HEK293 (cell line): ENCODE measurements around the gene METTL16.

ENCODE experiments used
- CTCF ChIA-PET: fragments of 350-600 bp; formaldehyde crosslinking; extraction: SDS; loops from one replicate; lab custom pipeline; 2021; ENCODE audit warnings: antibody characterized with exemption; lab: Yijun Ruan, JAX
- POLR2A ChIA-PET: fragments of 300-600 bp; formaldehyde crosslinking; extraction: SDS; loops from one replicate; lab custom pipeline; 2020; ENCODE audit warnings: antibody characterized with exemption, inconsistent platforms; lab: Yijun Ruan, JAX
- H3K27ac ChIP-seq: fragments of 200-500 bp; sonication (Bioruptor generic); 2 replicates; pipeline ENCODE4 v1.5.1; 2014; ENCODE audit warnings: low read depth, low read length, control low read depth, inconsistent platforms; ENCODE audit errors: extremely low read depth
- H3K36me3 ChIP-seq, 2 experiments: fragments of 200-500 bp in 1 of 2; sonication (Bioruptor generic) in 1 of 2; 1 replicate in 1 of 2; 2 replicates in 1 of 2; pipeline ENCODE4 v1.5.1; 2014 to 2017; ENCODE audit warnings: inconsistent platforms in 2 of 2, low read length in 2 of 2; ENCODE audit not compliant: control insufficient read depth in 2 of 2, insufficient read depth in 1 of 2
- H3K4me1 ChIP-seq: fragments of 200-500 bp; sonication (Bioruptor generic); 2 replicates; pipeline ENCODE4 v1.5.1; 2014; ENCODE audit warnings: mild to moderate bottlenecking, low read length, inconsistent platforms; ENCODE audit not compliant: control insufficient read depth, insufficient read depth
- H3K4me3 ChIP-seq: 2 replicates; pipeline ENCODE4 v1.5.1; 2011; ENCODE audit warnings: low read depth, mild to moderate bottlenecking, control low read depth, low read length, moderate library complexity
- H3K9me3 ChIP-seq: fragments of 200-500 bp; sonication (Bioruptor generic); 2 replicates; pipeline ENCODE4 v1.5.1; 2014; ENCODE audit warnings: low read depth, low read length, inconsistent platforms; ENCODE audit not compliant: control insufficient read depth, insufficient read depth
- EGR2 ChIP-seq: fragments of 450-650 bp; formaldehyde crosslinking; IDR thresholded peaks from 2 replicates; pipeline ENCODE4 v1.5.1; 2016; ENCODE audit warnings: low read depth, missing biosample characterization, missing genetic modification characterization
- HOXD13 ChIP-seq: sonication (generic); formaldehyde crosslinking; IDR thresholded peaks from 2 replicates; pipeline ENCODE4 v1.8.0; 2022; ENCODE audit warnings: missing genetic modification reagents, borderline replicate concordance
- SETDB1 ChIP-seq: IDR thresholded peaks from one replicate; pipeline ENCODE4 v1.6.1; 2017; ENCODE audit warnings: mild to moderate bottlenecking, low read length, moderate library complexity, mixed read lengths; ENCODE audit not compliant: insufficient read length
- WT1 ChIP-seq: fragments of 450-650 bp; formaldehyde crosslinking; IDR thresholded peaks from 2 replicates; pipeline ENCODE4 v1.5.1; 2016; ENCODE audit warnings: missing biosample characterization, missing genetic modification characterization
- YY1 ChIP-seq: fragments of 450-650 bp; formaldehyde crosslinking; IDR thresholded peaks from 2 replicates; pipeline ENCODE4 v1.5.1; 2018; ENCODE audit warnings: missing biosample characterization, missing genetic modification characterization
- ZEB2 ChIP-seq: fragments of 450-650 bp; formaldehyde crosslinking; IDR thresholded peaks from 2 replicates; pipeline ENCODE4 v1.5.1; 2016; ENCODE audit warnings: missing biosample characterization, missing genetic modification characterization
- ZIC2 ChIP-seq: fragments of 450-650 bp; formaldehyde crosslinking; IDR thresholded peaks from 2 replicates; pipeline ENCODE4 v1.5.1; 2016; ENCODE audit warnings: missing biosample characterization, missing genetic modification characterization
- ZNF112 ChIP-seq: fragments of 450-650 bp; formaldehyde crosslinking; IDR thresholded peaks from 2 replicates; pipeline ENCODE4 v1.5.0; 2017; ENCODE audit warnings: missing biosample characterization, missing genetic modification characterization
- ZNF2 ChIP-seq: fragments of 450-650 bp; formaldehyde crosslinking; IDR thresholded peaks from 2 replicates; pipeline ENCODE4 v1.5.1; 2016; ENCODE audit warnings: missing biosample characterization, missing genetic modification characterization
- ZNF311 ChIP-seq: fragments of 450-650 bp; formaldehyde crosslinking; IDR thresholded peaks from 2 replicates; pipeline ENCODE4 v1.5.1; 2017; ENCODE audit warnings: missing biosample characterization, missing genetic modification characterization, borderline replicate concordance
- ZNF394 ChIP-seq: fragments of 450-650 bp; formaldehyde crosslinking; IDR thresholded peaks from 2 replicates; pipeline ENCODE4 v1.5.1; 2016; ENCODE audit warnings: missing biosample characterization, missing genetic modification characterization, mild to moderate bottlenecking, moderate library complexity, borderline replicate concordance
- ZNF416 ChIP-seq: fragments of 450-650 bp; formaldehyde crosslinking; IDR thresholded peaks from 2 replicates; pipeline ENCODE4 v1.5.1; 2016; ENCODE audit warnings: missing biosample characterization, missing genetic modification characterization
- ZNF529 ChIP-seq: fragments of 450-650 bp; formaldehyde crosslinking; IDR thresholded peaks from 2 replicates; pipeline ENCODE4 v1.5.1; 2017; ENCODE audit warnings: missing genetic modification characterization, missing biosample characterization; ENCODE audit not compliant: insufficient replicate concordance
- ZNF600 ChIP-seq: fragments of 450-650 bp; formaldehyde crosslinking; IDR thresholded peaks from 2 replicates; pipeline ENCODE4 v1.5.1; 2016; ENCODE audit warnings: missing biosample characterization, missing genetic modification characterization
- ZNF664 ChIP-seq: fragments of 450-650 bp; formaldehyde crosslinking; IDR thresholded peaks from 2 replicates; pipeline ENCODE4 v1.5.1; 2016; ENCODE audit warnings: missing biosample characterization, missing genetic modification characterization
- TF ChIP-seq, protein P1 (sequence below): fragments of 450-650 bp; formaldehyde crosslinking; IDR thresholded peaks from 2 replicates; pipeline ENCODE4 v1.5.1; 2016; ENCODE audit warnings: missing biosample characterization, missing genetic modification characterization, low read depth
- TF ChIP-seq, protein P2 (sequence below): fragments of 450-650 bp; formaldehyde crosslinking; IDR thresholded peaks from 2 replicates; pipeline ENCODE4 v1.5.1; 2016; ENCODE audit warnings: missing biosample characterization, missing genetic modification characterization
- TF ChIP-seq, protein P3 (sequence below): fragments of 450-650 bp; formaldehyde crosslinking; IDR thresholded peaks from 2 replicates; pipeline ENCODE4 v1.5.1; 2016; ENCODE audit warnings: missing biosample characterization, missing genetic modification characterization
- TF ChIP-seq, protein P4 (sequence below): fragments of 450-650 bp; formaldehyde crosslinking; conservative IDR thresholded peaks from 2 replicates; pipeline ENCODE4 v1.5.1; 2016; ENCODE audit warnings: low read depth, missing biosample characterization, missing genetic modification characterization

Gene METTL16

DNA sequence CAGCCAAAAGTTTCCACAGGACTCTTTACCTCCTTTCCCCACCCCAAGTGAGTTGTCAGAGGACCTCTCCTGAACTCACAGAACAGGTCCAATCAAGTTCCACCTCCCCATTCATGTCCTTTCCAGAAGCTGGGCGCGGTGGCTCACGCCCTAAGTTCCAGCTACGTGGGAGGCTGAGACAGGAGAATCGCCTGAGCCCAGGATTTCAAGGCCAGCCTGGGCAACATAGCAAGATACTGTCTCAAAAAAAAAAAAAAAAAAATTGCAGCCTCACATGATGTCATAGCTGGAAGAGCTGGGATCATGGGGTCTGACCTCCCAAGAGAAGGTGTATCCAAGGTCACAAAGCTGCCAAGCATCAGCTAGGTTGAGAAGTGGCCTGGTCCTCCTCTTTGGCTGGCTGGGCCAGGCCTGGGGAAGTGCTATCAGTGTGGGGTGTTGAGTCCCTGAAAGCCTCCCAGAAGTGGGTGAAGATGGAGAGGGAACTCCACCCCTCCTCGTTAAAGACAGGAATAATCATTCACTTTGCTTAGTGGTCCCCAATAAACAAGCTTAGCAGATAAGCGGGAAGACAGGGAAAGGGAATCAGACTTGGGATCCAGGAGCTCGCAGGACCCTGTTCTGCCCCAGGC lies 105.3 kb downstream of the METTL16 start:
- Histone ChIP-seq H3K36me3 (peaks cover 4 to 8% of the 10 kb centered on the region in 2 experiments; a peak in 2 of 3 replicates), H3K4me1 (0 out of 2 replicates have a peak, but pooled peaks cover 4% of the 10 kb centered on the region), H3K9me3 (no peaks in the 10 kb centered on the region), H3K4me3 (no peak overlapping the region), H3K27ac (no peak overlapping the region)
- CTCF ChIA-PET = interaction anchor here (0.5 to 11.4 kb wide), 6 partner anchors 11 to 248 kb away, joined by 3 to 116 read pairs (median 4); no protein-coding TSS in a partner anchor
- POLR2A ChIA-PET = interaction anchor here (0.7 to 1.7 kb wide), 3 partner anchors 14 to 371 kb away, joined by 3 to 7 read pairs (median 7); no protein-coding TSS in a partner anchor
- TF ChIP-seq EGR2 (tag by site-specific recombination) = no peak
- TF ChIP-seq, protein P1, sequence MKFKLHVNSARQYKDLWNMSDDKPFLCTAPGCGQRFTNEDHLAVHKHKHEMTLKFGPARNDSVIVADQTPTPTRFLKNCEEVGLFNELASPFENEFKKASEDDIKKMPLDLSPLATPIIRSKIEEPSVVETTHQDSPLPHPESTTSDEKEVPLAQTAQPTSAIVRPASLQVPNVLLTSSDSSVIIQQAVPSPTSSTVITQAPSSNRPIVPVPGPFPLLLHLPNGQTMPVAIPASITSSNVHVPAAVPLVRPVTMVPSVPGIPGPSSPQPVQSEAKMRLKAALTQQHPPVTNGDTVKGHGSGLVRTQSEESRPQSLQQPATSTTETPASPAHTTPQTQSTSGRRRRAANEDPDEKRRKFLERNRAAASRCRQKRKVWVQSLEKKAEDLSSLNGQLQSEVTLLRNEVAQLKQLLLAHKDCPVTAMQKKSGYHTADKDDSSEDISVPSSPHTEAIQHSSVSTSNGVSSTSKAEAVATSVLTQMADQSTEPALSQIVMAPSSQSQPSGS (tag by site-specific recombination) = peak; percentile 32; the same call in 1 of the 2 replicates
- no peak for TF ChIP-seq ZNF394
- TF ChIP-seq, protein P2, sequence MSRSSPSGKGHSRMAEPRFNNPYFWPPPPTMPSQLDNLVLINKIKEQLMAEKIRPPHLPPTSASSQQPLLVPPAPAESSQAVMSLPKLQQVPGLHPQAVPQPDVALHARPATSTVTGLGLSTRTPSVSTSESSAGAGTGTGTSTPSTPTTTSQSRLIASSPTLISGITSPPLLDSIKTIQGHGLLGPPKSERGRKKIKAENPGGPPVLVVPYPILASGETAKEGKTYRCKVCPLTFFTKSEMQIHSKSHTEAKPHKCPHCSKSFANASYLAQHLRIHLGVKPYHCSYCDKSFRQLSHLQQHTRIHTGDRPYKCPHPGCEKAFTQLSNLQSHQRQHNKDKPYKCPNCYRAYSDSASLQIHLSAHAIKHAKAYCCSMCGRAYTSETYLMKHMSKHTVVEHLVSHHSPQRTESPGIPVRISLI (tag by site-specific recombination) = 0 out of 2 replicates have a peak, but pooled peaks have one; percentile 47
- TF ChIP-seq ZNF112 = no peak

DNA sequence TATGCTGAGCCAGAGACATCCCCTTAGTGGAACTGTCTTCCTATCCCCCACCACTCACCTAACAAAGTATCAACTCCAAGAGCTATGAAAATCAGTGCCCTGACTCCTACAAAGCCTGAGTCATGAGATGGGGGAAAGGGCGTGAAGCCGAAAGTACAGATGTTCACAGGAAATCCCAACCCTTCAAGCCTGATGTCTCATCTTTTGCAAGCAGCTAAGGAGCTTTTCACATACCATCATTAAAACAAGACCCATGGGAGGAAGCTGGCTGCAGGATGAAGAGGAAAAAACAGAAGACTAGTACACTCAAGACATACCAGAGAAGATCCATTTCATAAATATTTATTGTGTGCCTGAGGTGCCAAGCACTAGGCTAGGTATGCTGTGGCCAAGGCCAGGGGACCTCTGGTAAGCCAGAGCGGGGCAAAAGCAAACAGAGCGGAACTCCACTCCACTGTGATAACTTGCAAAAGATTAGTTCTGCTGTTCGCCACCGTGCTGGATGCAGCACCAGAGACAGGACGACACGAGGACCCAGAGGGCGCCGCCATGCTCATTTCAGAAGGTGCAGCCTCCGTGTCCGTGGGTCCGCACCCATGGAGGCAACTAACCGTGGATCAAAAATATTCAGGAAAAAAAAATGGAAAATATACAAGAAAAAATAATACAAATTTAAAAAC lies 106.3 kb downstream of the METTL16 start:
- TF ChIP-seq ZNF416 (tag by site-specific recombination) = no peak
- no peak for TF ChIP-seq ZNF311 (tag by site-specific recombination)
- TF ChIP-seq ZNF2 (tag by site-specific recombination) = no peak
- no peak for TF ChIP-seq ZNF664 (tag by site-specific recombination)
- no peak for TF ChIP-seq WT1
- TF ChIP-seq, protein P3, sequence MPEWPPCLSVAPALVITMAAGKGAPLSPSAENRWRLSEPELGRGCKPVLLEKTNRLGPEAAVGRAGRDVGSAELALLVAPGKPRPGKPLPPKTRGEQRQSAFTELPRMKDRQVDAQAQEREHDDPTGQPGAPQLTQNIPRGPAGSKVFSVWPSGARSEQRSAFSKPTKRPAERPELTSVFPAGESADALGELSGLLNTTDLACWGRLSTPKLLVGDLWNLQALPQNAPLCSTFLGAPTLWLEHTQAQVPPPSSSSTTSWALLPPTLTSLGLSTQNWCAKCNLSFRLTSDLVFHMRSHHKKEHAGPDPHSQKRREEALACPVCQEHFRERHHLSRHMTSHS (tag by site-specific recombination) = no peak
- 0 out of 2 replicates have a peak, but pooled peaks have one; percentile 25 for TF ChIP-seq ZNF600 (tag by site-specific recombination)
- H3K4me1 ChIP-seq = 0 out of 2 replicates have a peak, but pooled peaks cover 4% of the 10 kb centered on the region
- H3K9me3 ChIP-seq = no peaks in the 10 kb centered on the region
- ChIA-PET CTCF (interaction anchor here (0.7 to 11.4 kb wide), 3 partner anchors 12 to 23 kb away, joined by 4 to 116 read pairs (median 86); no protein-coding TSS in a partner anchor), POLR2A (no interaction called here)
- H3K36me3 ChIP-seq = no peaks in the 10 kb centered on the region; a peak in 1 of 3 replicates
- no peak overlapping the region for H3K4me3 ChIP-seq
- H3K27ac ChIP-seq = no peak overlapping the region

DNA sequence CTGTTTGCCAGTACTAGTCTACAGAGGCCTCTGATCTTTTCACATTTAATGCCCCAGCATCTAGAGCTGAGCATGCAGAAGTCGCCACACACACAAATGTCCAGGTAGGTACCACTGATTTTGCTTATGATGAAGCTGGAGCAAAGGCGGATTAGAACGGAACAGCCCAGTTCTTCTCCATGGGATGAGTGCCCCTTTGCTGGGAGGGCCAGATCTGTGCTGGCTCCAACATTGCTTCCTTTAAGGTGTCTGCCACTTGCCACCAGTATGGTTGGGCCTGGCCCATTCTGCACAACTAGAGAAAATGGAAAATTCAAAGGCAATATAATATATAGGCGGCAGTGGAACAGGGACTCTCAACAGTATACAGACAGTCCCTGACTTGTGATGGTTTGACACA lies 108.6 kb downstream of the METTL16 start:
- H3K36me3 ChIP-seq = no peaks in the 10 kb centered on the region
- peaks cover 7% of the 10 kb centered on the region for H3K4me1 ChIP-seq
- CTCF ChIA-PET = interaction anchor here (0.6 to 11.4 kb wide), 5 partner anchors 11 to 439 kb away, joined by 4 to 116 read pairs (median 4); no protein-coding TSS in a partner anchor
- H3K9me3 ChIP-seq = no peaks in the 10 kb centered on the region
- H3K4me3 ChIP-seq = no peak overlapping the region
- POLR2A ChIA-PET = interaction anchor here (0.5 kb wide), 1 partner anchor 111 kb away, joined by 5 read pairs; no protein-coding TSS in a partner anchor
- no peak overlapping the region for H3K27ac ChIP-seq
- TF ChIP-seq HOXD13 (CRISPR knock-in tag) (no peak), SETDB1 (no peak), ZNF529 (no peak), YY1 (tag by site-specific recombination) (no peak), ZIC2 (tag by site-specific recombination) (no peak), ZEB2 (tag by site-specific recombination) (no peak), ZNF311 (tag by site-specific recombination) (no peak)
- TF ChIP-seq, protein P2 (tag by site-specific recombination) = no peak
- TF ChIP-seq, protein P4, sequence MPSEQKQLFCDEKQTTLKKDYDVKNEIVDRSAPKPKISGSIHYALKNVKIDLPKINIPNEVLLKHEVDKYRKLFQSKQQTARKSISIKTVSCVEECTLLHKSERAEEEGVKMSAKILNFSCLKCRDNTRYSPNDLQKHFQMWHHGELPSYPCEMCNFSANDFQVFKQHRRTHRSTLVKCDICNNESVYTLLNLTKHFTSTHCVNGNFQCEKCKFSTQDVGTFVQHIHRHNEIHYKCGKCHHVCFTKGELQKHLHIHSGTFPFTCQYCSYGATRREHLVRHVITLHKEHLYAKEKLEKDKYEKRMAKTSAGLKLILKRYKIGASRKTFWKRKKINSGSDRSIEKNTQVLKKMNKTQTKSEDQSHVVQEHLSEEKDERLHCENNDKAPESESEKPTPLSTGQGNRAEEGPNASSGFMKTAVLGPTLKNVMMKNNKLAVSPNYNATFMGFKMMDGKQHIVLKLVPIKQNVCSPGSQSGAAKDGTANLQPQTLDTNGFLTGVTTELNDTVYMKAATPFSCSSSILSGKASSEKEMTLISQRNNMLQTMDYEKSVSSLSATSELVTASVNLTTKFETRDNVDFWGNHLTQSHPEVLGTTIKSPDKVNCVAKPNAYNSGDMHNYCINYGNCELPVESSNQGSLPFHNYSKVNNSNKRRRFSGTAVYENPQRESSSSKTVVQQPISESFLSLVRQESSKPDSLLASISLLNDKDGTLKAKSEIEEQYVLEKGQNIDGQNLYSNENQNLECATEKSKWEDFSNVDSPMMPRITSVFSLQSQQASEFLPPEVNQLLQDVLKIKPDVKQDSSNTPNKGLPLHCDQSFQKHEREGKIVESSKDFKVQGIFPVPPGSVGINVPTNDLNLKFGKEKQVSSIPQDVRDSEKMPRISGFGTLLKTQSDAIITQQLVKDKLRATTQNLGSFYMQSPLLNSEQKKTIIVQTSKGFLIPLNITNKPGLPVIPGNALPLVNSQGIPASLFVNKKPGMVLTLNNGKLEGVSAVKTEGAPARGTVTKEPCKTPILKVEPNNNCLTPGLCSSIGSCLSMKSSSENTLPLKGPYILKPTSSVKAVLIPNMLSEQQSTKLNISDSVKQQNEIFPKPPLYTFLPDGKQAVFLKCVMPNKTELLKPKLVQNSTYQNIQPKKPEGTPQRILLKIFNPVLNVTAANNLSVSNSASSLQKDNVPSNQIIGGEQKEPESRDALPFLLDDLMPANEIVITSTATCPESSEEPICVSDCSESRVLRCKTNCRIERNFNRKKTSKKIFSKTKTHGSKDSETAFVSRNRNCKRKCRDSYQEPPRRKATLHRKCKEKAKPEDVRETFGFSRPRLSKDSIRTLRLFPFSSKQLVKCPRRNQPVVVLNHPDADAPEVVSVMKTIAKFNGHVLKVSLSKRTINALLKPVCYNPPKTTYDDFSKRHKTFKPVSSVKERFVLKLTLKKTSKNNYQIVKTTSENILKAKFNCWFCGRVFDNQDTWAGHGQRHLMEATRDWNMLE (tag by site-specific recombination) = no peak
